HCT116 (cell line): Measurements from ENCODE around the gene NFIA. TPM values are rescaled to one million over a fixed set of nuclear protein-coding genes. Genes with fewer than 3 reads are reported as not detected.

Experiments
- ATAC-seq: fragments of 200-7000 bp; cut with Tn5 transposase; 2 replicates; pipeline ENCODE4 v1.9.1; 2020; ENCODE audit warnings: mild to moderate bottlenecking, moderate library complexity
- BruUV-seq: library from RNA; stranded (reverse); fragments of 400-500 nt; replicated peaks from 2 replicates; lab custom pipeline; 2021; lab: Mats Ljungman, UMichigan
- CTCF ChIA-PET: fragments of 300-600 bp; sonication (Branson Sonifier 250); formaldehyde crosslinking; loops from one replicate; lab custom pipeline; 2021; ENCODE audit warnings: antibody characterized with exemption; lab: Charles Lee
- POLR2A ChIA-PET: fragments of 300-600, 350-600 bp; sonication (Branson Sonifier 250); formaldehyde crosslinking; loops from one replicate; lab custom pipeline; 2021; ENCODE audit warnings: antibody characterized with exemption; lab: Charles Lee
- RAD21 ChIA-PET, 2 experiments: fragments of 300-600 bp; sonication (Branson Sonifier 250); formaldehyde crosslinking; loops; one replicate each; lab custom pipeline; 2023; ENCODE audit warnings: low total read pairs in 2 of 2; ENCODE audit not compliant: uncharacterized antibody in 2 of 2, unreplicated experiment in 2 of 2, low non-redundant PET in 1 of 2; lab: Charles Lee
- DNase-seq: peaks from one replicate; pipeline ENCODE4 v3.0.0-alpha.2; 2010; ENCODE audit warnings: low read depth, low spot score
- H2AFZ ChIP-seq: fragments of 200-600 bp; shearing (Covaris generic), sonication (generic); 2 replicates; pipeline ENCODE4 v1.6.1; 2017; ENCODE audit warnings: low read depth, mixed run types, mixed read lengths, antibody characterized with exemption, low read length; ENCODE audit not compliant: poor library complexity, severe bottlenecking
- H3K27ac ChIP-seq: 2 replicates; pipeline ENCODE4 v1.5.1; 2012; ENCODE audit warnings: low read depth, low read length
- H3K27me3 ChIP-seq: fragments of 200-600 bp; sonication (generic); 2 replicates; pipeline ENCODE4 v1.6.1; 2016; ENCODE audit warnings: mixed run types, low read length, mixed read lengths; ENCODE audit not compliant: insufficient read depth
- H3K36me3 ChIP-seq, 2 experiments: fragments of 200-500 bp in 1 of 2; fragments of 200-600 bp in 1 of 2; sonication (Bioruptor generic) in 1 of 2; sonication (generic) in 1 of 2; 2 replicates each; pipeline versions ENCODE4 v1.5.1 to v1.6.1; 2014 to 2016; ENCODE audit warnings: low read length in 2 of 2, inconsistent platforms in 1 of 2, mixed read lengths in 1 of 2, mixed run types in 1 of 2; ENCODE audit not compliant: insufficient read depth in 2 of 2, control insufficient read depth in 1 of 2
- H3K4me1 ChIP-seq, 2 experiments: fragments of 200-600 bp in 1 of 2; sonication (generic) in 1 of 2; 2 replicates each; pipeline versions ENCODE4 v1.5.1 to v1.6.1; 2012 to 2017; ENCODE audit warnings: low read length in 2 of 2, inconsistent platforms in 1 of 2, mild to moderate bottlenecking in 1 of 2, mixed read lengths in 1 of 2, mixed run types in 1 of 2, moderate library complexity in 1 of 2; ENCODE audit not compliant: insufficient read depth in 2 of 2, control insufficient read depth in 1 of 2
- H3K4me2 ChIP-seq: fragments of 200-600 bp; sonication (generic); 2 replicates; pipeline ENCODE4 v1.6.1; 2017; ENCODE audit warnings: mixed run types, low read length, mixed read lengths
- H3K4me3 ChIP-seq, 2 experiments: fragments of 200-600 bp in 1 of 2; sonication (generic) in 1 of 2; replicated peaks in 1 of 2; 2 replicates each; pipeline ENCODE4 v1.5.1; 2011 to 2016; ENCODE audit warnings: low read length in 2 of 2, control low read depth in 1 of 2, low read depth in 1 of 2, mild to moderate bottlenecking in 1 of 2, mixed read lengths in 1 of 2, mixed run types in 1 of 2
- H3K79me2 ChIP-seq: fragments of 200-600 bp; sonication (generic); 2 replicates; pipeline ENCODE4 v1.6.1; 2017; ENCODE audit warnings: mild to moderate bottlenecking, mixed run types, low read length, moderate library complexity, mixed read lengths; ENCODE audit not compliant: insufficient read depth
- H3K9ac ChIP-seq: fragments of 200-600 bp; sonication (generic); 2 replicates; pipeline ENCODE4 v1.6.1; 2016; ENCODE audit warnings: low read length, mixed read lengths
- H3K9me2 ChIP-seq: fragments of 200-600 bp; sonication (generic), shearing (Covaris generic); 2 replicates; pipeline ENCODE4 v1.6.1; 2017; ENCODE audit warnings: mixed run types, mild to moderate bottlenecking, moderate library complexity; ENCODE audit not compliant: insufficient read depth
- H3K9me3 ChIP-seq, 2 experiments: fragments of 200-500 bp in 1 of 2; fragments of 200-600 bp in 1 of 2; sonication (Bioruptor generic) in 1 of 2; sonication (generic) in 1 of 2; 2 replicates each; pipeline ENCODE4 v1.6.1; 2014 to 2017; ENCODE audit warnings: low read length in 2 of 2, mixed read lengths in 2 of 2, inconsistent platforms in 1 of 2, low read depth in 1 of 2, mild to moderate bottlenecking in 1 of 2, mixed run types in 1 of 2, moderate library complexity in 1 of 2; ENCODE audit not compliant: control insufficient read depth in 1 of 2, insufficient read depth in 1 of 2
- H4K20me1 ChIP-seq: fragments of 200-600 bp; sonication (generic), shearing (Covaris generic); 2 replicates; pipeline ENCODE4 v1.6.1; 2017; ENCODE audit warnings: mixed run types, mild to moderate bottlenecking, moderate library complexity; ENCODE audit not compliant: insufficient read depth
- FOSL1 ChIP-seq: IDR thresholded peaks from 2 replicates; pipeline ENCODE4 v1.6.1; 2012; ENCODE audit warnings: low read depth
- POLR2A ChIP-seq: IDR thresholded peaks from 2 replicates; pipeline ENCODE4 v1.7.0; 2011; ENCODE audit warnings: borderline replicate concordance; ENCODE audit not compliant: insufficient read depth, insufficient read length; ENCODE audit errors: extremely low read depth
- RAD21 ChIP-seq: IDR thresholded peaks from 2 replicates; pipeline ENCODE4 v1.6.1; 2012; ENCODE audit warnings: low read depth, mild to moderate bottlenecking
- REST ChIP-seq: IDR thresholded peaks from 2 replicates; pipeline ENCODE4 v1.6.1; 2012; ENCODE audit warnings: low read depth
- SIN3A ChIP-seq: IDR thresholded peaks from 2 replicates; pipeline ENCODE4 v1.6.1; 2012; ENCODE audit warnings: low read depth
- SRF ChIP-seq: IDR thresholded peaks from 2 replicates; pipeline ENCODE4 v1.6.1; 2012; ENCODE audit warnings: low read depth
- ZFX ChIP-seq: fragments of 450-650 bp; IDR thresholded peaks from 2 replicates; pipeline ENCODE4 v1.6.1; 2017
- intact Hi-C: fragments of 100-400 bp; cut with micrococcal nuclease; formaldehyde crosslinking; loops from 2 replicates; pipeline ENCODE4 v1.10.0; 2022
- total RNA-seq: library from RNA; stranded (reverse); gene quantifications from one replicate; pipeline ENCODE4 v1.2.1, GENCODE V29; 2021; ENCODE audit not compliant: unreplicated experiment

Gene NFIA
- total RNA-seq, 1 experiment from 2014 or later: 17.2 TPM

DNA sequence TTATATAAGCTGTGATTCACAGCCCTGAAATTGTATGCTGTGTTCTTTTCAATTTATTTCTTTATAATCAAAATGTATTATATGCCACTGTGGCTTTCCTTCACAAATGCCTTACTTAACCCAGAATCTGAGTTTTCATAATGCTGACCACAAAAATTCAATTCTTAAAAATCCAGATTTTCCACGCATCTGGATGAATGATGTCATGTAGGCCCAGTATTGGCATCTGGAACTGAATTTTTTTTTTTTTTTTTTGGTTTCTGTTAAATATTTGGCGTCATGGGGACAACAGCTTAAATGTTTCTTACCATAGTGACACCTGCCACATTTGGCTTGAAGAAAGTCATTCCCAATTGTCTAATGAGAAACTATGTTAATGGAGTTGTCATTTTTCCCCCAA is 345.8 kb downstream of the NFIA start:
- Histone ChIP-seq H3K27me3 (no peaks in the 10 kb centered on the region), H3K4me1 (peaks cover 3 to 6% of the 10 kb centered on the region in 2 experiments; a peak in 2 of 4 replicates), H3K4me2 (no peak overlapping the region), H3K79me2 (no peaks in the 10 kb centered on the region), H2AFZ (no peak overlapping the region), H3K4me3 (no peak overlapping the region), H3K9me2 (no peaks in the 10 kb centered on the region)
- intact Hi-C loops: no loop called here
- DNase-seq: no peak
- TF ChIP-seq ZFX (no peak), FOSL1 (no peak), REST (no peak), POLR2A (no peak), SIN3A (no peak), SRF (no peak), RAD21 (no peak)
- TF ChIP-seq, all 23 proteins: peak for 0
- Histone ChIP-seq H3K36me3 (no peaks in the 10 kb centered on the region), H3K27ac (no peak overlapping the region), H3K9me3 (no peaks in the 10 kb centered on the region), H3K9ac (no peak overlapping the region), H4K20me1 (no peaks in the 10 kb centered on the region)
- CTCF ChIA-PET: no interaction called here
- no peak for ATAC-seq
- BruUV-seq: no TSS peak
- RAD21 ChIA-PET: no interaction called here
- POLR2A ChIA-PET: no interaction called here
